ENCODE results near the gene PLXNC1. TPM values are rescaled to one million over a fixed set of nuclear protein-coding genes. Genes with fewer than 3 reads are reported as not detected.

Gene PLXNC1
- total RNA-seq, 1 donor from 2014 or later: 1.8 TPM

GRCh38 chr12:94242901-94243300, 94.5 kb downstream of the PLXNC1 start:
- Histone ChIP-seq H3K36me3 (no peaks in the 10 kb centered on the region), H3K27me3 (no peaks in the 10 kb centered on the region), H3K4me1 (no peaks in the 10 kb centered on the region), H3K4me3 (no peak overlapping the region), H3K9me3 (no peaks in the 10 kb centered on the region), H3K27ac (no peak overlapping the region)
- intact Hi-C loops (cut with DNase I): no loop called here
- no peak for DNase-seq (ENCODE audit: low spot score in 2 of 2)
- TF ChIP-seq, protein P1, sequence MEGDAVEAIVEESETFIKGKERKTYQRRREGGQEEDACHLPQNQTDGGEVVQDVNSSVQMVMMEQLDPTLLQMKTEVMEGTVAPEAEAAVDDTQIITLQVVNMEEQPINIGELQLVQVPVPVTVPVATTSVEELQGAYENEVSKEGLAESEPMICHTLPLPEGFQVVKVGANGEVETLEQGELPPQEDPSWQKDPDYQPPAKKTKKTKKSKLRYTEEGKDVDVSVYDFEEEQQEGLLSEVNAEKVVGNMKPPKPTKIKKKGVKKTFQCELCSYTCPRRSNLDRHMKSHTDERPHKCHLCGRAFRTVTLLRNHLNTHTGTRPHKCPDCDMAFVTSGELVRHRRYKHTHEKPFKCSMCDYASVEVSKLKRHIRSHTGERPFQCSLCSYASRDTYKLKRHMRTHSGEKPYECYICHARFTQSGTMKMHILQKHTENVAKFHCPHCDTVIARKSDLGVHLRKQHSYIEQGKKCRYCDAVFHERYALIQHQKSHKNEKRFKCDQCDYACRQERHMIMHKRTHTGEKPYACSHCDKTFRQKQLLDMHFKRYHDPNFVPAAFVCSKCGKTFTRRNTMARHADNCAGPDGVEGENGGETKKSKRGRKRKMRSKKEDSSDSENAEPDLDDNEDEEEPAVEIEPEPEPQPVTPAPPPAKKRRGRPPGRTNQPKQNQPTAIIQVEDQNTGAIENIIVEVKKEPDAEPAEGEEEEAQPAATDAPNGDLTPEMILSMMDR (IDR thresholded peaks at IDR 0.05): no peak

DNA sequence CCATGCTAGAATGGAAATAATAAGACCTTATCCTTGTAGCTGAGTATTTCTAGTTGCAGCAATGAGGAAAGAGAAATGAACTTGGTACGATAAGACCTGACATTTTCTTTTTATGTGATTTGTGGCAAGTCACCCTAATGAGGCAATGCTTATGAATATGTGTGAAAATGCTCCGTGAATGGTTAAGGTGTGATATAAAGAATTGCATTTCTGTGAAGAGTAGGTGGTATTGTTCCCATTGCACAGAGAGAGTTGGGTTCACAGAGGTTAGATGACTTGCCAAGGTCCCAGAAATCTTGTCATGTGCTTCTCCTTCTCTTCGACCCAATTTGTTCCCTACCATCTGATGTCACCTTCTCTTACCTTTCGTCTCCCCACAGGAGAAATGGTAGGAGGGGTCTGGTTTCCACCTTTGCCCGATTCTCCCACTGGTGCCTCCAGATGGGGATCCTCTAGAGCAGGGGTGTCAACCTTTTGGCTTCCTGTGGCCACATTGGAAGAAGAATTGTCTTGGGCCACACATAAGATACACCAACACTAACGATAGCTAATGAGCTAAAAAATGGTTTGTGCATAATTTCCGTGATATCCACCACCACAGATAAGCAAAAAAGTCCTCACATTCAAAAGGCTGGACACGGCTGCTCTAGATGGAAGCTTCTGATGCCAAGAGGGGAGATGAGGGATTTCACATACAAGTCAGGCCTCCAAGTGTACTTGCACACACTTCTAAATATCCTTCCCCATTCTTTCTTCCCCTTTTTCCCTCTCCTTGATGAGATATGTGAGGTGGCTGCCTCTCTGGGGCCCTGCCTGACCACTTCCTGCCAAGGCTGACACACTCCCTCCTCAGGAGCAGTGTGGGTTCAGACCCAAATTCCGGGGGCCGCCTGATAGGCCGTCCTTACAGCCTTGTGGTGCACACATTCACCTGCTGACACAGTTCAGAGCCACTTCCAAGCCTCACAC, 96.1 kb downstream of the PLXNC1 start:
- H3K27ac ChIP-seq: no peak overlapping the region
- TF ChIP-seq, protein P1 (IDR thresholded peaks at IDR 0.05): no peak
- peak in 1 of 2 donors; percentile 66 for DNase-seq (ENCODE audit: low spot score in 2 of 2)

GRCh38 chr12:94245631-94246383, 97.4 kb downstream of the PLXNC1 start:
- DNase-seq (ENCODE audit: low spot score in 2 of 2): no peak
- intact Hi-C loops (cut with DNase I): no loop called here
- Histone ChIP-seq H3K9me3 (no peaks in the 10 kb centered on the region), H3K27me3 (no peaks in the 10 kb centered on the region), H3K4me3 (no peak overlapping the region), H3K36me3 (no peaks in the 10 kb centered on the region), H3K4me1 (no peaks in the 10 kb centered on the region), H3K27ac (no peak overlapping the region)
- TF ChIP-seq, protein P1 (IDR thresholded peaks at IDR 0.05): no peak

More for the DNA sequence above, 96.1 kb downstream of the PLXNC1 start:
- Histone ChIP-seq H3K36me3 (no peaks in the 10 kb centered on the region), H3K4me3 (no peak overlapping the region), H3K9me3 (no peaks in the 10 kb centered on the region), H3K27me3 (no peaks in the 10 kb centered on the region), H3K4me1 (no peaks in the 10 kb centered on the region)
- intact Hi-C loops (cut with DNase I): no loop called here

- TF ChIP-seq, protein P1 (IDR thresholded peaks at IDR 0.05): no peak
- no peak for DNase-seq (ENCODE audit: low spot score in 2 of 2)
- H3K27ac ChIP-seq: no peak overlapping the region
Measured at GRCh38 chr12:94247246-94247645, 98.9 kb downstream of the PLXNC1 start.

DNA sequence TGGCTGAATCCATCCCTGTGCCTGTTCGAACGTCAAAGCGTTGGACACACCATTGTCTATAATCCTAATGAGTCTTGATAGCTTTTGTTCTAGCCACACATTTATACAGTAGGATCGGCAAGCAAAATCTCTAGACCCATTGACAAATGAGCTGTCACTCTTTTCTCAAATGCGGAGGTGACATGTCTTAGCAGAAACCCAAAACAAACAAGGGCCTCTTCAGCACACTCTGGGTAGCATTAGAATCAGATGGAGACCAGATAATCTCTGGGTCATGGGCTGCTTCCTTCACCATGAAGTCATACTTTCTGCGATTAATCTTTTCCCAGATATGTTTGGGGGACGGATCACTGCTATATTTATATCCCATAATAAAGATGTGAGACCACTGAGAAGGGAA, 100.2 kb downstream of the PLXNC1 start:
- no peaks in the 10 kb centered on the region for H3K9me3 ChIP-seq
- no peak for DNase-seq (ENCODE audit: low spot score in 2 of 2)
- no peak overlapping the region for H3K4me3 ChIP-seq
- intact Hi-C loops (cut with DNase I): no loop called here
- TF ChIP-seq, protein P1 (IDR thresholded peaks at IDR 0.05): no peak
- no peaks in the 10 kb centered on the region for H3K4me1 ChIP-seq
- H3K27me3 ChIP-seq: no peaks in the 10 kb centered on the region
- no peak overlapping the region for H3K27ac ChIP-seq
- no peaks in the 10 kb centered on the region for H3K36me3 ChIP-seq

More at GRCh38 chr12:94247246-94247645, 98.9 kb downstream of the PLXNC1 start:
- Histone ChIP-seq H3K9me3 (no peaks in the 10 kb centered on the region), H3K4me1 (no peaks in the 10 kb centered on the region), H3K36me3 (no peaks in the 10 kb centered on the region), H3K4me3 (no peak overlapping the region), H3K27me3 (no peaks in the 10 kb centered on the region)
- intact Hi-C loops (cut with DNase I): no loop called here
